ENCODE measurements around the gene CSDE1. TPM values are rescaled to one million over a fixed set of nuclear protein-coding genes. Genes with fewer than 3 reads are reported as not detected.

CSDE1 gene
- total RNA-seq, 4 donors from 2014 or later, result 380 to 742 (median 660) TPM

DNA sequence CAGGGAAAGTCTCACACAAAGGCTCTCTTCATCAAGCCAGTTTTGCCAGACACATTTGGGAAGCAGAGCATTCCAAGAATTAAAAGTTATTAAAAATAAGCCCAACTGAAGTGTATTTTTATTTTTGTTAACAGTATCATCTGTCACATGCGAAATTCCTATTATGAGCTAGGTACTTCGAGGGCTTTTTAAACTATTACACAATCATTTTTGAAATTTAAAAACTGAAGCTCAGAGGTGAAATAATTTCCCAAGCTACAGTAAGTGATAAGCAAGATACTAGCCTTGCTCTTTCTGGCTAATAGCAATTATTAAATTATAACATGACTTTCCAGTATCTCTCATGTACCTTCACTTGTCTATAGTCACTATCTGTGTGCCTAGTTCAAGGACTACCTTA, 29.2 kb downstream of the CSDE1 start:
- Histone ChIP-seq H3K27ac (no peak overlapping the region), H3K36me3 (peaks cover 93% of the 10 kb centered on the region), H3K9me3 (no peaks in the 10 kb centered on the region), H3K4me3 (no peak overlapping the region), H3K27me3 (no peaks in the 10 kb centered on the region), H3K4me1 (no peaks in the 10 kb centered on the region)
- WGBS, result 85% methylated on average over 2 of the region's 2 CpGs
- DNase-seq (ENCODE audit: low spot score in 2 of 2), result no peak
- TF ChIP-seq POLR2A (IDR thresholded peaks at IDR 0.05) (no peak), EP300 (IDR thresholded peaks at IDR 0.05) (no peak)

GRCh38 chr1:114725230-114725629, 32.6 kb downstream of the CSDE1 start:
- Histone ChIP-seq H3K27ac (no peak overlapping the region), H3K9me3 (no peaks in the 10 kb centered on the region), H3K4me3 (no peak overlapping the region), H3K4me1 (no peaks in the 10 kb centered on the region), H3K27me3 (no peaks in the 10 kb centered on the region), H3K36me3 (peaks cover 99% of the 10 kb centered on the region)
- no peak for DNase-seq (ENCODE audit: low spot score in 2 of 2)
- TF ChIP-seq CTCF (IDR thresholded peaks at IDR 0.05), result no peak
- no peak for TF ChIP-seq EP300 (IDR thresholded peaks at IDR 0.05)
- no peak for TF ChIP-seq POLR2A (IDR thresholded peaks at IDR 0.05)
- no peak for TF ChIP-seq POLR2AphosphoS5 (IDR thresholded peaks at IDR 0.05)
- 91% methylated on average over 1 of the region's 1 CpG for WGBS

DNA sequence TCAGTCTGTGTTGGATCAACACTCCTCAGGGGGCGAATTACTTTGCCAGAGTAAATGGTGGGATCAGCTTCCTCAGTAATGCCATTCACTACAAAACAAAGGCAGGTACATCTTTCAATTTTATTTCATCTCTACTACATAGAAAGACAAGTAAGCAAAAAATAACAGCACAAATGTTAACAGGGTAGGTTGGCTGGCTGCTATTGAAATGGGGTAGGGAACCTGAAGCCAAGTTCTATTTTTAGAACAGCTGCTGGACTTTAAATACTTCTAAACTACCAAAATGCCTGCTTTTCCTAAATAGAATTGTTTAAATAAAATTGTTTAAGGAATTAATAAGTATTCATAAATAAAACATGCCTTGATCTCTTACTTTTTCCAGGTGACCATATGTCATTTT, 33.9 kb downstream of the CSDE1 start:
- peaks cover 99% of the 10 kb centered on the region for H3K36me3 ChIP-seq
- DNase-seq (ENCODE audit: low spot score in 2 of 2), result no peak
- no peaks in the 10 kb centered on the region for H3K4me1 ChIP-seq
- no peaks in the 10 kb centered on the region for H3K9me3 ChIP-seq
- no peak overlapping the region for H3K4me3 ChIP-seq
- no peak for TF ChIP-seq CTCF (IDR thresholded peaks at IDR 0.05)
- no peak for TF ChIP-seq POLR2A (IDR thresholded peaks at IDR 0.05)
- no peak for TF ChIP-seq EP300 (IDR thresholded peaks at IDR 0.05)
- no peak for TF ChIP-seq POLR2AphosphoS5 (IDR thresholded peaks at IDR 0.05)
- H3K27me3 ChIP-seq, result no peaks in the 10 kb centered on the region
- H3K27ac ChIP-seq, result no peak overlapping the region
- 100% methylated on average over 1 of the region's 1 CpG for WGBS

- Histone ChIP-seq H3K27me3 (no peaks in the 10 kb centered on the region), H3K9me3 (no peaks in the 10 kb centered on the region), H3K4me3 (no peak overlapping the region), H3K36me3 (peaks cover 99% of the 10 kb centered on the region), H3K4me1 (no peaks in the 10 kb centered on the region), H3K27ac (no peak overlapping the region)
- WGBS, result 0% methylated on average over 1 of the region's 1 CpG
- TF ChIP-seq CTCF (IDR thresholded peaks at IDR 0.05) (no peak), POLR2AphosphoS5 (IDR thresholded peaks at IDR 0.05) (no peak), EP300 (IDR thresholded peaks at IDR 0.05) (no peak), POLR2A (IDR thresholded peaks at IDR 0.05) (no peak)
- DNase-seq (ENCODE audit: low spot score in 2 of 2), result no peak
Observed at GRCh38 chr1:114723457-114723856, 34.3 kb downstream of the CSDE1 start.

DNA sequence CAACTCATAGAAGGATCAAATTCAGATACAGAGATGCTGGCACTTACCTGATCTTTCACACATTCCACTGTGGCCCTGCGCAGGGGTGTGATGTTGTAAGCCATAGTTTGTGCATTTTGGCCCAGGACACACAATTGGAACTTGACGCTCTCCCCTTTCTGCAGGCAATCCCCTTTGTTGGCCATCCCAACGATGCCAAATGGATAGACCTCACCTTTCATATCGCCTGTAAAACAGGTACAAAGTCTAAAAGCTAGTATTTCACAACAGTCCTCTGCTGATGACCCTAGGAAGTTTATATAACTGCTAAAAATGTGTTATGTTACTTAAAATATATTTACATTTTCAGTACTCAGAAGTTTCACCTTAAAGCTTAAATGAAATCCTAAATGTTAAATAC, 37.3 kb downstream of the CSDE1 start:
- Histone ChIP-seq H3K9me3 (no peaks in the 10 kb centered on the region), H3K27ac (no peak overlapping the region), H3K36me3 (peaks cover 78% of the 10 kb centered on the region), H3K27me3 (no peaks in the 10 kb centered on the region), H3K4me3 (no peak overlapping the region), H3K4me1 (peaks cover 11% of the 10 kb centered on the region)
- WGBS, result 93% methylated on average over 4 of the region's 4 CpGs
- no peak for TF ChIP-seq POLR2A (IDR thresholded peaks at IDR 0.05)
- no peak for DNase-seq (ENCODE audit: low spot score in 2 of 2)

DNA sequence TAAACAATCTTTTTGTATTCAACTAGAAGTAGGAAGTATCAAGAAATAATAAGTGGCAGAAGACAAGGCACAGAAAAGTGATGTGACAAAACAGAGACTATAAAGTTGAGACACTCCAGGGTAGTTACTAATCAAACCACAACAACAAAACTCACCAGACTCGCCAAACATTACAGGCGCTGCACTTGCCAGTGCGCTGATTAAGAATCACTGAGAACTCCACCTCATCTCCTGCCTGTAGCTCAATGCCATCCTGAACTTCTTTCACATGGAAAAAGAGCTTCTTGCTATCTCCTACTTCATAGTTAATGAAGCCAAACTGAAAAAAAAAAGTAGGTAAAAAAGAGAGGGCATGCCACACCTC, 38.4 kb downstream of the CSDE1 start:
- no peak for DNase-seq (ENCODE audit: low spot score in 2 of 2)
- H3K9me3 ChIP-seq, result no peaks in the 10 kb centered on the region
- no peak overlapping the region for H3K4me3 ChIP-seq
- peak overlapping the region; percentile 70 for H3K27ac ChIP-seq
- peaks cover 21% of the 10 kb centered on the region for H3K4me1 ChIP-seq
- 77% methylated on average over 3 of the region's 3 CpGs for WGBS
- peaks cover 67% of the 10 kb centered on the region for H3K36me3 ChIP-seq
- no peaks in the 10 kb centered on the region for H3K27me3 ChIP-seq
- TF ChIP-seq POLR2AphosphoS5 (IDR thresholded peaks at IDR 0.05), result no peak
- no peak for TF ChIP-seq POLR2A (IDR thresholded peaks at IDR 0.05)
- TF ChIP-seq EP300 (IDR thresholded peaks at IDR 0.05), result no peak
- TF ChIP-seq CTCF (IDR thresholded peaks at IDR 0.05), result no peak
